Measurements from ENCODE around the gene H3-3A.
"Not testable (repeated sequence)": the region's sequence is repeated elsewhere in the genome, so short reads cannot be mapped to it uniquely, and the experiment has no call there.

Gene H3-3A

DNA sequence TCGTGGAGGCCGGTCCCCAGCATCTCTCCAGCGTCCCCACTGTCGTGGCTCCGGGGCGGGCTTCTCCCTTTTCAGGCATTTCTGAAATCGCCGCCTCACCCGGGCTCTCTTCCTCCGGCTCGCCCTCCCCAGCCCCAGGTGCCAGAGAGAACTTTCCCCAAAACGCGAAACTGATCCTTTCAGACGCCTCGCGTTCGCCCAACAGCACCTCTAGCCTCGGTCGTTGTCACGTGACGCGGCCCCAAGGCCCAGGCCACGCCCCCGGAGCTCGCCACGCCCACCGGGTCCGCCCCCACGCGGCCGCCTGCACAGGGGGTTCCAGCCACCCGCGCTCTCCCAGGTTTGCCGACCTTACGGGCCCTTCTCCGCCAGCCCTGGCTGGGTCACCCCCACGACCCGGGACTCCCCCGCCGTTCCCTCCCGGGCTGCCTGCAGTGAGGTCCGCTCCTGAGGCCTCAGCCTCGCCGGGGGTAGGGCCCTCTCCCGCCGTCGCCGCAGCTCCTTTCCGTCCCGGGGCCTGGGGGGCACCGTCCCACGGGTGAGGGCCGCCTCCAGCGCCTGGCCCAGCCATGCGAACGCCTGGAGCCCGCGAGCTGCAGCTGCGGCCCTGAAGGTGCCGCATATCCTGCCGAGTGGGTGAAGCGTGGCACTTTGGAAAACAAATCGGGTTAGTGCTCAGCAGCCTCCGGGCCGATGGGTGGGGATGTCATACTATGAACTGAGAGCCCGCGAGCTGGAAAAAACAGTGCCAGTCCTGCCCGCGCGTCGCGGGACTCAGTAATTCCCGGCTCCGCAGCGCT is 21.0 kb downstream of the H3-3A start:
- peak; percentile 96 to 99 for DNase-seq (ENCODE audit: low spot score in 2 of 2)
- H3K27me3 Mint-ChIP-seq: no peaks in the 10 kb centered on the region
- peaks cover 8% of the 10 kb centered on the region for H3K4me1 Mint-ChIP-seq
- H3K27ac Mint-ChIP-seq: peak overlapping the region; percentile 83
- no peaks in the 10 kb centered on the region for H3K36me3 Mint-ChIP-seq
- no peaks in the 10 kb centered on the region for H3K9me3 Mint-ChIP-seq
- peak overlapping the region; percentile 93 for H3K4me3 Mint-ChIP-seq
- ATAC-seq (ENCODE audit: low read depth): peak; percentile 90

DNA sequence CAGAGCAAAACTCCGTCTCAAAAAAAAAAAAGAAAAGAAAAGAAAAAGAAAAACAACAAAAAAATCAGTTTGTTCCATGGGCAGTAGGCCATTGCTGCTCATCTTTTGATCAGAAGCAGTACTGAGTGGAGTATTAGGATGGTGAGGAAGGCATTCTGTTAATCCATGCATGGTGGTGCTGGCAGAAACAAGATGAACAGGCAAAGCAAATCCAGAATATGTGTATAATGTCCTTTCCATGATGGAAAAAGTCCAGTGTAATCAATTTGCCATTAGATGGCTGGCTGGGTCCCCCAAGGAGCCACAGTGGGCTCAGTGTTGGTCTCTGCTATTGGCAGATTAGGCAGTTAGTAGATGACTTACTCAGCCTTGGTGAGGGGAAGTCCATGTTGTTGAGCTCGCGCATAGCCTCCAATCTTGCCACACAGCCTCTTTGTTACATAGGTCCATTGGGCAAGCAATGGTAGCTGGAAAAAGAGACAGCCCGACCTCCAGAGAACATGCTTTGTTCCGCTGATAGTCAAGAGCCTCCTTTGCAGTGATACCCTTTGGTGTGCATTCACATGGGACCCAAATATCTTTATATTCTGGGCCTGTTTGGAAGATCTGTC is 23.3 kb downstream of the H3-3A start:
- peak overlapping the region; percentile 65 for H3K27ac Mint-ChIP-seq
- H3K4me1 Mint-ChIP-seq: peaks cover 8% of the 10 kb centered on the region
- no peaks in the 10 kb centered on the region for H3K36me3 Mint-ChIP-seq
- no peaks in the 10 kb centered on the region for H3K27me3 Mint-ChIP-seq
- no peaks in the 10 kb centered on the region for H3K9me3 Mint-ChIP-seq
- DNase-seq (ENCODE audit: low spot score in 2 of 2) (no peak), ATAC-seq (ENCODE audit: low read depth) (no peak)
- H3K4me3 Mint-ChIP-seq: no peak overlapping the region

DNA sequence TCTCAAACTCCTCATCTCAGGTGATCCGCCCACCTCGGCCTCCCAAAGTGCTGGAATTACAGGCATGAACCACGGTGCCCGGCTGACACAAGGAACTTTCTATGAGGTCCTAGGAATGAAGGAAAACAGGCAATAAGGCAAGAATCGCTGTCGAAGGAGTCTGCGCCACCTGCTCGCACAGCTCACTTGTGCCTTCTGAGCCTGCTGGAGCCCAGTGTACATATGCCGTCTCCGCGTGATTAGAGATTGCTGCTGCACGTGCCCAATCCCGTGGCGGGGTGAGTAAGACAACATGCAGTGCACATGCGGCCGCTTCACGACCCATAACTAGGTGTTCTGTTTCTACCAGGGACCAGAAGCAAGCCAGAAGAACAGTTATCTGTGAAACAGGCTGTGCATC is 24.3 kb downstream of the H3-3A start:
- ATAC-seq (ENCODE audit: low read depth) (no peak), DNase-seq (ENCODE audit: low spot score in 2 of 2) (no peak)
- no peaks in the 10 kb centered on the region for H3K27me3 Mint-ChIP-seq
- no peaks in the 10 kb centered on the region for H3K9me3 Mint-ChIP-seq
- no peak overlapping the region for H3K4me3 Mint-ChIP-seq
- H3K4me1 Mint-ChIP-seq: peaks cover 8% of the 10 kb centered on the region
- H3K36me3 Mint-ChIP-seq: no peaks in the 10 kb centered on the region
- no peak overlapping the region for H3K27ac Mint-ChIP-seq

DNA sequence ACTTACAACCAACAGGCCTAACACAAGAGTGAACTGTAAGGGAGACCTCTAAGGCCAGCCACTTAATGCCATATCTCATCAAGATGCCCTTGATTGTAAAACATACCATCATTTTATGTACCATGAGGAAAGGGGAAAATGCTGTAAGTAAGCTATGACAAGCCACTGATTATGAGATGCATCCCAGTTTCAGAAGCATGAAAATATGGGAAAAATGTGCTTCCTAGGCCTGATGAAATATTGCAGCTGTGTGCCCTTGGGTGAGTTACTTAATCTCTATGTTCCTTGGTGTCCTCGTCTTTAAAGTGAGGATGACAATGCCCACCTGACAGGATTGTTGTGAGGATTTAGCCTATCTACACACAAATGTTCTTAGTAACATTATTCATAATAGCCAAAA is 28.9 kb downstream of the H3-3A start:
- Mint-ChIP-seq H3K27me3 (no peaks in the 10 kb centered on the region), H3K27ac (no peak overlapping the region), H3K36me3 (no peaks in the 10 kb centered on the region), H3K4me3 (no peak overlapping the region), H3K9me3 (no peaks in the 10 kb centered on the region), H3K4me1 (no peaks in the 10 kb centered on the region)
- ATAC-seq (ENCODE audit: low read depth) (no peak), DNase-seq (ENCODE audit: low spot score in 2 of 2) (no peak)

DNA sequence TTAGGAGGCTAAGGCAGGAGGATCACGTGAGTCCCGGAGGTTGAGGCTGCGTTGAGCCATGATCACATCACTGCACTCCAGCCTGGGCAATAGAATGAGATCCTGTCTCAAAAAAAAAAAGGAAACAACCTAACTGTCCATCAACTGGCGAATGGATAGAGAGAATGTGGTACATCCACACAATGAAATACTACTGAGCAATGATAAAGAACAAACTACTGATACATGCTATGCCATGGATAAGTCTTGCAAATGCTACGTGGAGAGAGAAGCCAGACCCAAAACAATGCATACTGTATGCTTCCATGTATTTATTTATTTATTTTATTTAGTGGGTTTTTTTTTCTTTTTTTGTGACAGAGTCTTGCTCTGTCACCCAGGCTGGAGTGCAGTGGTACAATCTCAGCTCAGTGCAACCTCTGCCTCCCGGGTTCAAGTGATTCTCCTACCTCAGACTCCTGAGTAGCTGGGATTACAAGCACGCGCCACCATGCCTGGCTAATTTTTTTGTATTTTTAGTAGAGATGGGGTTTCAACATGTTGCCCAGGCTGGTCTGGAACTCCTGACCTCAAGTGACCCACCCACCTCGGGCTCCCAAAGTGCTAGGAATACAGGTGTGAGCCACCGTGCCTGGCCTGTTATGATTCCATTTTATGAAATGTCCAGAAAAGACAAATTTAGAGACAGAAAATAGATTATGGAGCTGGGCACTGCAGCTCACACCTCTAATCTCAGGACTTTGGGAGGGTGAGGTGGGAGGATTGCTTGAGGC is 29.7 kb downstream of the H3-3A start:
- H3K27ac Mint-ChIP-seq; H3K27me3 Mint-ChIP-seq; H3K36me3 Mint-ChIP-seq; DNase-seq (ENCODE audit: low spot score in 2 of 2); H3K9me3 Mint-ChIP-seq; H3K4me1 Mint-ChIP-seq; ATAC-seq (ENCODE audit: low read depth); H3K4me3 Mint-ChIP-seq: not testable (repeated sequence)

DNA sequence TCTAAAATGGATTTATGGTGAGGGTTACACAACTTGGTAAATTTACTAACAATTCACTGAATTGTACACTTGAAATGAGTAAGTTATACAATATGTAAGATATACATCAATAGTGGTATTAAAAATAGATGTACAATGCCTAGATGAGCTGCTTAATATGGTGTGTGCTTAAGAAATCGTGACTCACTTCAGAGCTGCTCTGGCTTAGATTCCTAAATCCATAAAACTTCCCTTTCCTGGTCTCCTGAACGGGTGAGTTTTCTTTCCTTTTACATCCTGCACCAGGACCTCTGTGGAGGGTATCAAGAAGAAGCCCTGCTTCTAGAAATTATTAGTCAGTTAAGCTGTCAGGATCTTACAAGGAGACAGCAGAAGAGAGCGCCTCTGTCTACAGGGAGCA is 30.4 kb downstream of the H3-3A start:
- no peaks in the 10 kb centered on the region for H3K9me3 Mint-ChIP-seq
- H3K36me3 Mint-ChIP-seq: no peaks in the 10 kb centered on the region
- no peaks in the 10 kb centered on the region for H3K27me3 Mint-ChIP-seq
- DNase-seq (ENCODE audit: low spot score in 2 of 2) (no peak), ATAC-seq (ENCODE audit: low read depth) (no peak)
- H3K4me3 Mint-ChIP-seq: no peak overlapping the region
- no peak overlapping the region for H3K27ac Mint-ChIP-seq
- H3K4me1 Mint-ChIP-seq: no peaks in the 10 kb centered on the region

DNA sequence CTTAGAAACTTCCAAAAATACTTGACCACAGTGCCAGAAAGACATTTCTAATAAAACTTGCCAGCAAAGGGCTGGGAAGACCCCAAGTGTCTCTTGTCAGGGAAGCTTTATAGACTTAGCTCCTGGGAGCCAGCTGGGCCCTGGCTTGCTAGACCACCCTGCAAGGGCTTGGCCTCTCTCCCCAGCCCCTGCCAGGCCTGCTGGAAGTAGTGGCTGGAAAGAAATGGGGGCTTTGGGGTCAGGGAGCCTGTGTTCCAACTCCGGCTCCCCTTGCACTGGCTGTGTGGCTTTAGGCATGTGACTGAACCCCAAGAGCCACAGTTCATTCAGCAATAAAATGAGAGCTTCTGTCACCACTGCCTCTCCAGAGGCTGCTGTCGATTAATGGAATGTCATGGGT is 31.1 kb downstream of the H3-3A start:
- Mint-ChIP-seq H3K9me3 (no peaks in the 10 kb centered on the region), H3K4me1 (no peaks in the 10 kb centered on the region), H3K4me3 (no peak overlapping the region), H3K36me3 (no peaks in the 10 kb centered on the region), H3K27ac (no peak overlapping the region), H3K27me3 (no peaks in the 10 kb centered on the region)
- DNase-seq (ENCODE audit: low spot score in 2 of 2) (no peak), ATAC-seq (ENCODE audit: low read depth) (no peak)

DNA sequence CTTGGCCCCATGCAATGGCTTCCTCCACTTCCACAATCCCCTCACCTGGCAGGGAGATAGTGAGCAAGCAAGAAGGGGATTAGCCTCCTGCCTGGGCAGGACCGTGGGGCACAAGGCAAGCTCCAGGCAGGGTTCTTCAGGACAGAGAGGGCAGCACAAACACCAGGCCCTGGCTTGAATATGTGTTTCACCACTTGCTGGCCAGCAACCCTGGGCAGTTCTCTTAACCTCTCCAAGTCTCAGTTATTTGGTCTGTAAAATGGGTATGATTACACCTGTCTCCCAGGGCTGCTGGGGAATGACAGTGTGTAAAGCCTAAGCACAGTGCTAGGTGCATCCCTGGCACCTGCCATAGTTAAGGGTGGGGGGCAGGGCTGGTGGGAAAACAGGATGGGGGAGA is 31.9 kb downstream of the H3-3A start:
- ATAC-seq (ENCODE audit: low read depth) (no peak), DNase-seq (ENCODE audit: low spot score in 2 of 2) (no peak)
- Mint-ChIP-seq H3K4me1 (no peaks in the 10 kb centered on the region), H3K27ac (no peak overlapping the region), H3K9me3 (no peaks in the 10 kb centered on the region), H3K27me3 (no peaks in the 10 kb centered on the region), H3K36me3 (no peaks in the 10 kb centered on the region), H3K4me3 (no peak overlapping the region)

DNA sequence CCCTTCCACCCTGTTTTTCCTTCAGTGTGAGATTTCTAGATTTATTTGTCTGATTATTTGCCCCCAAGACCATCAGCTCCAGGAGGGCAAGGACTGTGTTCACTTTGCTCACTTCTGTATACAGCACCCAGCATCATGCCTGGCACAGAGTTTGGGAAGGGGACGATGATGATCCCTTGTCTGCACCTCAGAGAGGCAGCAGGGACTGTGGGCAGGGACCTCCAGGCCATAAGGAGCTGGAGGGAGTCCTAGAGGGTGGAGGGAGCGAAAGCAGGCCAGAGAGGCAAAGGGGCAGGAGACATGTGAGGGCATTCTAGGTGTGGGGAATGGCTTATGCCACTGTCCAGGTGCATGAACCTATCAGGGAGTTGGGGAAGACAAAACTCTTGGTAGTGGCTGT is 32.8 kb downstream of the H3-3A start:
- ATAC-seq (ENCODE audit: low read depth): no peak
- Mint-ChIP-seq H3K4me3 (no peak overlapping the region), H3K36me3 (no peaks in the 10 kb centered on the region), H3K27me3 (no peaks in the 10 kb centered on the region), H3K4me1 (no peaks in the 10 kb centered on the region), H3K9me3 (no peaks in the 10 kb centered on the region), H3K27ac (no peak overlapping the region)
- DNase-seq (ENCODE audit: low spot score in 2 of 2): no peak

DNA sequence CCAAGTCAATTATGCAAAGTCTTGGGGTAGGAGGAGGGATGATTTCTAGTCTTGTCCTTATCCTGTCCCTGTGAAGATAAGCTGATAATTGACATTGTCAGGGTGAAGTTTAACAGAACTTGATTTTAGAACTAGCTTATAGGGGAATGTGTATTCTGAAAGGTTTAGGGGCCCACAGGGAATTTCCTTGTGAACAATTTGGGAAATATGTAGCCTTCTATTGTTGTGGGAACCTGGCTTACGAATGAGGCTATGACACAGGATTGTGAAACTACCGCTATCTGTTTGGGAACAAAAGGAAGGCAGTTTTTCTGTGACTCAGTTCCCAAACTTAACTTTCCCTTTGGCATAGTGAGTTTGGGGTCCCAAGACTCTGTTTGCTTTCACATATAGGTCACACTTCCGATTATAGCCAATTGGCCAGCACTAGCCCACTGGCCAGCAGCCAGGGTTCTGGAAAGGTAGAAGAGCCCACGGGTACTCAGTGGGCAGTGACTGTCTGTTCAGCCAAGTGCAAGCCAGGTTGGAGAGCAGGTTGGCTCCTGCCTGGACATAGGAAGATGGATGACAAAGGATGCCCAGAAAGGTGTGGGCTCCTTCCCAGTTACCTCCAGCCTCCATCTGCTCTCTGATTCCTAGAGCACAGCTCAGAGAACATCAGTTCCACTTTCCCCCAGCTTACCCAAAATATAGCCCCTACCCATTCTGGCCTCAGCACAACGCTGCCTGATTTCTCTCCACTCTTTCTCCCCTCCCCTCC is 35.5 kb downstream of the H3-3A start:
- H3K4me1 Mint-ChIP-seq: no peaks in the 10 kb centered on the region
- DNase-seq (ENCODE audit: low spot score in 2 of 2): no peak
- no peak overlapping the region for H3K27ac Mint-ChIP-seq
- no peaks in the 10 kb centered on the region for H3K27me3 Mint-ChIP-seq
- H3K36me3 Mint-ChIP-seq: no peaks in the 10 kb centered on the region
- no peaks in the 10 kb centered on the region for H3K9me3 Mint-ChIP-seq
- H3K4me3 Mint-ChIP-seq: no peak overlapping the region
- no peak for ATAC-seq (ENCODE audit: low read depth)

DNA sequence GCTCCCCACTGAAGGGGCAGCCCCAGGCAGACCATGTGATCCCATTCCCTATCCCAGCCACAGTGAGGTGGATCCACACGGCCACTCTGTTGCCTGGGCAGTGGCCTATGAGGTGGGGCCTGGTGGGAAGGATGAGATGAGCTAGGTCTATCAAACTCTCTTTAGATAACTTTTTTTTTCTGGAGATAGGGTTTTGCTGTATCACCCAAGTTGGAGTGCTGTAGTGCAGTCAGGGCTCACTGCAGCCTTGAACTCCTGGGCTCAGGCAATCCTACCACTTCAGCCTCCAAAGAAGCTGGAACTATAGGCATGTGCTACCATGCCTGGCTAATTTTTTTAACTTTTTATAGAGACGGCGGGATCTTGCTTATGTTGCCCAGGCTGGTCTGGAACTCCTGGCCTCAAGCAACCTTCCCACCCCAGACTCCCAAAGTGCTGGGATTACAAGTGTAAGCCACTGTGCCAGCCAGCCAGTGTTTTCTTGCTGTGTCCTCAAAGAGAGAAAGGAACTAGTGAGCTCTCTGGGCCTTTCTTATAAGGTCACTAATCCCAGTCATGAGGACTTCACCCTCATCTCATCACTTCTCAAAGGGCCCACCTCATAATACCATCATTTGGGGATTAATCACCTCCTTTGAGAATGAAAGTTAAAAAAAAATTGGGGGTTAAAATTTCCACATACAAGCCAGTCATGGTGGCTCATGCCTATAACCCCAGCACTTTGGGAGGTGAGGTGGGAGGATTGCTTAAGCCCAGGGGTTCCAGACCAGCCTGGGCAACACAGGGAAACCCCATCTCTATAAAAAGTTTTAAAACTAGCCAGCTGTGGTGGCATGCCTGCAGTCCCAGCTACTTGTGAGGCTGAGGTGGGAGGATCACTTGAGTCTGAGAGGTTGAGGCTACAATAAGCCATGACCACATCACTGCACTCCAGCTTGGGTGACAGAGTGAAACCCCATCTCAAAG is 36.6 kb downstream of the H3-3A start:
- ATAC-seq (ENCODE audit: low read depth) (no peak), DNase-seq (ENCODE audit: low spot score in 2 of 2) (no peak)
- Mint-ChIP-seq H3K27ac (no peak overlapping the region), H3K4me3 (no peak overlapping the region), H3K36me3 (no peaks in the 10 kb centered on the region), H3K4me1 (no peaks in the 10 kb centered on the region), H3K9me3 (no peaks in the 10 kb centered on the region), H3K27me3 (no peaks in the 10 kb centered on the region)

DNA sequence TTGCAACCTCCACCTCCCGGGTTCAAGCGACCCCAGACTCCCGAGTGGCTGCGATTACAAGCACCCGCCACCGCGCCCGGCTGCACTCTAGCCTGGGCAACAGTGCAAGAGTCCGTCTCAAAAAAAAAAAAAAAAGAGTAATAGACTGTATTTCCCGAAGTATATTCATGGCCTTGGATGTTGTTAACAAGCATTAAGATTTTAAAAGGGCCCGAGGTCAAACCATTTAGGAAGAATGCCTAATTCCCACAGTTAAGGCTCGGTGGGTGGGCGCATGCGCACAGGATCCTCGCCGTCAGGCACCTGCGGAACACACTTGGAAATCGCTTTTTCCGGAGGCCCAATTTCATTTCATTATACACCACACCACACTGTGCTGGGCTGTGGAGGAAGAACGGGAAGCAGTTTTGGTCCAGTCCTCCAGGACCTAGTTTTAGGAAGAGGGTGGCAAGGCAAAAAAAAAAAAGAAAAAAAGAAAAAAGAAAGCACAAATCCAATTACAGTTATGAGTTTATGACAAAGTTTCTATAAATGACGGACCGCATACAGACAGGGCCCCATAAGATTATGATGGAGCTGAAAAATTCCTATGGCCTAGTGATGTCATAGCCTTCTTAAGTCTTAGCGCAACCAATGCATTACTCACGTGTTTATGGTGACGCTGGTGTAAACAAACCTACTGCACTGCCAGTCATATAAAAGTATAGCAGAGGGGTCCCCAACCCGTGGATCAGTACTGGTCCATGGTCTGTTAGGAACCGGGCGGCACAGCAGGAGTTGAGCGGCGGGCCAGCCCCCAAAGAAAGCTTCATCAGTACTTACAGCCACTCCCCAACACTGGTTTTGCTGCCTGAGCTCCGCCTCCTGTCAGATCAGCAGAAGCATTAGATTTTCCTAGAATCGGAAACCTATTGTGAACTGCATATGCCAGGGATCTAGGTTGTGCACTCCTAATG is 38.2 kb downstream of the H3-3A start:
- DNase-seq (ENCODE audit: low spot score in 2 of 2) (no peak), ATAC-seq (ENCODE audit: low read depth) (peak; percentile 64)
- Mint-ChIP-seq H3K4me3 (peak overlapping the region; percentile 87), H3K4me1 (no peaks in the 10 kb centered on the region), H3K9me3 (no peaks in the 10 kb centered on the region), H3K36me3 (no peaks in the 10 kb centered on the region), H3K27me3 (no peaks in the 10 kb centered on the region), H3K27ac (peak overlapping the region; percentile 78)
